Bronchial epithelial cell (primary cell): ENCODE measurements around the gene MOBP. TPM values are rescaled to one million over a fixed set of nuclear protein-coding genes. Genes with fewer than 3 reads are reported as not detected.

ENCODE experiments used
- DNase-seq: peaks from one replicate; pipeline ENCODE4 v3.0.0-alpha.2; 2010; ENCODE audit warnings: low read depth
- FAIRE-seq: peaks from 2 replicates; lab custom pipeline; 2011; peaks lifted over from hg19 to GRCh38; lab: Jason Lieb, UNC
- H3K27me3 ChIP-seq: 2 replicates; pipeline ENCODE4 v1.5.1; 2011; ENCODE audit warnings: low read length; ENCODE audit not compliant: control insufficient read depth, insufficient read depth
- H3K36me3 ChIP-seq: 2 replicates; pipeline ENCODE4 v1.5.1; 2011; ENCODE audit warnings: low read length; ENCODE audit not compliant: control insufficient read depth, insufficient read depth
- H3K4me3 ChIP-seq: 2 replicates; pipeline ENCODE4 v1.5.1; 2011; ENCODE audit warnings: mild to moderate bottlenecking, low read depth, low read length, control low read depth
- total RNA-seq: library from RNA; depleted of rRNA; stranded (reverse); fragments of >200 nt; gene quantifications from 2 replicates; pipeline ENCODE4 v1.2.1, GENCODE V29; 2014
- TF ChIP-seq, protein P1 (sequence below): IDR thresholded peaks from 2 replicates; pipeline ENCODE4 v1.5.1; 2011; ENCODE audit warnings: mild to moderate bottlenecking, moderate library complexity, low read length, control low read depth, inconsistent platforms; ENCODE audit not compliant: insufficient read depth, severe bottlenecking

MOBP gene
- total RNA-seq, 1 donor from 2014 or later: not detected

DNA sequence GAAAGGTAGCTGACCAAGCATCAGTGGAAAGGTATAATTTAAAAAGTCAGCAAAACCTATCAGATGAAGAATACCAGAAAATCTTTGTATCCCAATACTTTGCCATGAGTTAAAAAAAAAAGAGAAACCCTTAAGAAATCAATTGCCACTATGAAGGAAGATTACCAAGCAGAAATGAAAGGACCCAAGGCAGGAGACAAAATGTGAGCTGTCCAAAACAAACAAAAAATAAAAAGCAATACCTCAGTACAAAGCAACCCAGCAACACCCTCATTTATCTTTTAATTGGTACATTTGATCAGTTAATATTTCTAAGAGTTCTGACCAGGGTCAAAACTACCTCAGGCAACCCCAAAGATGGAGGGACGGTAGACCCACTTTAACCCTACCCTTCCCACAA lies 65.3 kb downstream of the MOBP start:
- FAIRE-seq (no peak), DNase-seq (no peak)
- Histone ChIP-seq H3K4me3 (no peak overlapping the region), H3K27me3 (no peaks in the 10 kb centered on the region), H3K36me3 (no peaks in the 10 kb centered on the region)
- TF ChIP-seq, protein P1, sequence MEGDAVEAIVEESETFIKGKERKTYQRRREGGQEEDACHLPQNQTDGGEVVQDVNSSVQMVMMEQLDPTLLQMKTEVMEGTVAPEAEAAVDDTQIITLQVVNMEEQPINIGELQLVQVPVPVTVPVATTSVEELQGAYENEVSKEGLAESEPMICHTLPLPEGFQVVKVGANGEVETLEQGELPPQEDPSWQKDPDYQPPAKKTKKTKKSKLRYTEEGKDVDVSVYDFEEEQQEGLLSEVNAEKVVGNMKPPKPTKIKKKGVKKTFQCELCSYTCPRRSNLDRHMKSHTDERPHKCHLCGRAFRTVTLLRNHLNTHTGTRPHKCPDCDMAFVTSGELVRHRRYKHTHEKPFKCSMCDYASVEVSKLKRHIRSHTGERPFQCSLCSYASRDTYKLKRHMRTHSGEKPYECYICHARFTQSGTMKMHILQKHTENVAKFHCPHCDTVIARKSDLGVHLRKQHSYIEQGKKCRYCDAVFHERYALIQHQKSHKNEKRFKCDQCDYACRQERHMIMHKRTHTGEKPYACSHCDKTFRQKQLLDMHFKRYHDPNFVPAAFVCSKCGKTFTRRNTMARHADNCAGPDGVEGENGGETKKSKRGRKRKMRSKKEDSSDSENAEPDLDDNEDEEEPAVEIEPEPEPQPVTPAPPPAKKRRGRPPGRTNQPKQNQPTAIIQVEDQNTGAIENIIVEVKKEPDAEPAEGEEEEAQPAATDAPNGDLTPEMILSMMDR: no peak

DNA sequence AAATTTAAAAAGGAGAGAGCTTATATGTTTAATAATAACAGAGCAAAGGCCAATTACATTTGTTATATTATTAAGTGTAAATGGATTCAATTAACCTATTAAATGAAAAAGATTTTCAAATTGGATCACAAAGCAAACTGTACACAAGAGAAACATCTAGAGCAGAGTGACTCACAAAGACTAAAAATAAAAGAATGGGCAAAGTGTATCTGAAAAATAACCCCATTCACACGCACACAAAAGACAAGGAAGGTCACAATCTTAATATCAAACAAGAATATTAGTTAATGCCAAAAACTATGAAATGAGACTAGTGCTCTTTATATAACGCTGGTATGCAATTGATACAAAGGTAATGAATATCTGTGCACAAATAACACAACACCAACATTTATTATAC lies 65.7 kb downstream of the MOBP start:
- Histone ChIP-seq H3K36me3 (no peaks in the 10 kb centered on the region), H3K27me3 (no peaks in the 10 kb centered on the region), H3K4me3 (no peak overlapping the region)
- DNase-seq (no peak), FAIRE-seq (no peak)
- TF ChIP-seq, protein P1: no peak

DNA sequence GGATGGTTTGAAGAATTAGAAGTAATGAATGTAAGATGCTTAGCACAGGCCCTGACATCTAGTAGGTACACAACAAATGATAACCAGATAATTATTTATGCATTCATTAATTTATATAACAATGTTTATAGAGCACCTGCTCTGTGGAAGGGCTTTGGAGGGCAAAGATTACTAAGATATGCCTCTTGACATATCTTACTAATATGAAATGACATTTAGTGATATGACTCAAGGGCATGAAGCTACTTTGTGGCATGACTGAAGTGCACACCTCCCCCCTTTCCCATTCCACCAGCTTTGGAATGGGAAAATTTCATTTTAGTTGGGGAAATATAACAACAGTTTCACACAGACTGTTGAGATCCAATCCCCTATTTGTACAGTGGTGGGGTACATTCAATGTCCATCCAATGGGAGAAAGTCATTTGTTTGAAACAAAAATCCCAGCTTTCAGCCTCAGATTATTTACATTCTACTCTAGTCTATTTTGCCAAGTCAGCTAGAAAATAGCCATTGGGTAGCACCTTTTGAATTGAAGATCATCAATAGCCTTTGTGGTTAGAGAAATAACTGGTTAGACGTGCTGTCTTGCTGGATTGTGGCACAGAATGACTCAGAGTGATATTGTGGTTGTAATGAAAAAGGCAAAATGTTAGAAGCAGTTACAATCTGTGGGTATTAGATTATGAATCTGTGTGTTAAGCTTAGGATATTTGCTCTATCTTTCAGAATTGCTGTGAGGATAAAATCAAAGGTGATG lies 72.9 kb downstream of the MOBP start:
- TF ChIP-seq, protein P1: no peak
- DNase-seq (peak; percentile 60), FAIRE-seq (no peak)
- H3K27me3 ChIP-seq: no peaks in the 10 kb centered on the region
- no peaks in the 10 kb centered on the region for H3K36me3 ChIP-seq
- no peak overlapping the region for H3K4me3 ChIP-seq

DNA sequence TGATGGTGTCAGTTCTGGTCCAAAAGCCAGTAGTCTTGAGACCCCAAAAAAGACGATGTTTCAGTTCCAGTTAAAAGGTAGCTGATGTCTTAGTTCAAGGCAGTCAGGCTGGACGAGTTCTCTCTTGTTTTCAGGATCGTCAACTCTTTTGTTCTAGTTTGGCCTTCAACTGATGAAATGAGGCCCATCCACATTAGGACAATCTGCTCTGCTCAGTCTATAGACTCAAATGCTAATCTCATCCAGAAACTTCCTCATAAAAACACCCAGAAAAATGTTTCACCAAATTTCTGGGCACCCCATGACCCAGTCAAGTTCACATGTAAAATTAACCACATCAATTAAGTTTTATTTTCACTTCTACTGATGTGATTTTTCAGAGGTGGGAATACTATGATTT lies 74.0 kb downstream of the MOBP start:
- TF ChIP-seq, protein P1: no peak
- no peak for DNase-seq
- no peak for FAIRE-seq
- Histone ChIP-seq H3K27me3 (no peaks in the 10 kb centered on the region), H3K4me3 (no peak overlapping the region), H3K36me3 (no peaks in the 10 kb centered on the region)

DNA sequence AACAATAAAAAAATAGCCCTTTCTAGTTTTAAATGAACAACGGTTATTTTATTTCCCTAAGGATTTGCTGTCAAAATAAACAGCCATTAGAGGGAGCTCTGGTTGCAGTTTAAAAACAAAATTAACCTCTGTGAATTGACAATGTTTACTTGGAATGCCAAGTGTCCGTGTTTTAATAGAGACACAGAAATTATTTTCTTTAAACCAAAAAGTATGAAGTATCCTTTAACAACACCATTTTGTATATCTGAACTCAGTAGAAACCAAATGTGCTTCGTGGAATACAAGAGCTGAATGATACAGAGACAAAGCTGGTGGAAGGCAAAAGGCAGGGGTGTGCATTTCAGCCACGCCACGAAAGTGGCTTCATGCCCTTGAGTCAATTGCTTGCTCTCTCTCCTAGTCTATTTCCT lies 74.4 kb downstream of the MOBP start:
- Histone ChIP-seq H3K27me3 (no peaks in the 10 kb centered on the region), H3K36me3 (no peaks in the 10 kb centered on the region), H3K4me3 (no peak overlapping the region)
- DNase-seq (peak; percentile 32), FAIRE-seq (no peak)
- TF ChIP-seq, protein P1: peak; percentile 40

DNA sequence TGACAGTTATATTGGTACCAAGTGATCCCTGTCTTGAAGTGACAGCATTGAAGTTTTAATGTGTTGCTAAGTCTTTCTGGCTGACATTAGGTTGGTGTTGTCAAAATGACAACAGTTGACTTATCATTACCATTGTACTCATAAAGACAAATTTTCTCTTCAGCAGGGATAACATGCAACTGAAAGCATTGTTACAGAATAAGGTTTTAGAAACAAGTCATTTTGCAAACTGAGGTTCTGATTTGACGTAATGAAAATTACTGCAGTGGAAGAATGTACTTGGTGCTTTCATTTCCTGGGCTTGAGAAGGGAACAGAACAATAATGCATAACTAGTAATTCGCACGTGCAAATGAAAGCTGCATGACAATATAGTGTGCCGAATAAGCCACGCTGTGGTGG lies 75.1 kb downstream of the MOBP start:
- FAIRE-seq (no peak), DNase-seq (no peak)
- H3K36me3 ChIP-seq: no peaks in the 10 kb centered on the region
- TF ChIP-seq, protein P1: no peak
- H3K4me3 ChIP-seq: no peak overlapping the region
- H3K27me3 ChIP-seq: no peaks in the 10 kb centered on the region
